ENCODE results near the gene RAI1.

The RAI1 gene

GRCh38 chr17:17822189-17822588 lies 140.9 kb downstream of the RAI1 start:
- peaks cover 7% of the 10 kb centered on the region for H3K36me3 Mint-ChIP-seq (ENCODE audit: low read depth)
- H3K4me3 Mint-ChIP-seq: peak overlapping the region in 2 of 3 experiments; percentile 62 to 71
- TF ChIP-seq CTCF (IDR thresholded peaks at IDR 0.05; ENCODE audit: unreplicated experiment in 3 of 3): no peak
- no peaks in the 10 kb centered on the region for H3K9me3 Mint-ChIP-seq
- peaks cover 26% of the 10 kb centered on the region for H3K4me1 Mint-ChIP-seq
- no peak overlapping the region for H3K27ac Mint-ChIP-seq
- no peaks in the 10 kb centered on the region for H3K27me3 Mint-ChIP-seq (ENCODE audit: low read depth)

GRCh38 chr17:17822616-17823015 lies 141.4 kb downstream of the RAI1 start:
- TF ChIP-seq CTCF (IDR thresholded peaks at IDR 0.05; ENCODE audit: unreplicated experiment in 3 of 3): no peak
- Mint-ChIP-seq H3K9me3 (no peaks in the 10 kb centered on the region), H3K4me3 (peak overlapping the region; percentile 62 to 71 (median 64)), H3K27me3 (ENCODE audit: low read depth) (no peaks in the 10 kb centered on the region), H3K27ac (no peak overlapping the region), H3K4me1 (peaks cover 28% of the 10 kb centered on the region), H3K36me3 (ENCODE audit: low read depth) (peaks cover 7% of the 10 kb centered on the region)

GRCh38 chr17:17823433-17824118 lies 142.3 kb downstream of the RAI1 start:
- peak overlapping the region; percentile 73 to 83 (median 81) for H3K4me3 Mint-ChIP-seq
- peaks cover 5% of the 10 kb centered on the region for H3K36me3 Mint-ChIP-seq (ENCODE audit: low read depth)
- no peaks in the 10 kb centered on the region for H3K9me3 Mint-ChIP-seq
- peaks cover 36% of the 10 kb centered on the region for H3K4me1 Mint-ChIP-seq
- TF ChIP-seq CTCF (IDR thresholded peaks at IDR 0.05; ENCODE audit: unreplicated experiment in 3 of 3): no peak
- H3K27me3 Mint-ChIP-seq (ENCODE audit: low read depth): no peaks in the 10 kb centered on the region
- H3K27ac Mint-ChIP-seq: peak overlapping the region; percentile 78 to 96 (median 86)

- TF ChIP-seq CTCF (IDR thresholded peaks at IDR 0.05; ENCODE audit: unreplicated experiment in 3 of 3): no peak
- peak overlapping the region; percentile 73 to 83 (median 81) for H3K4me3 Mint-ChIP-seq
- no peaks in the 10 kb centered on the region for H3K9me3 Mint-ChIP-seq
- H3K4me1 Mint-ChIP-seq: peaks cover 39% of the 10 kb centered on the region
- no peaks in the 10 kb centered on the region for H3K27me3 Mint-ChIP-seq (ENCODE audit: low read depth)
- H3K27ac Mint-ChIP-seq: peak overlapping the region; percentile 78 to 96 (median 86)
- H3K36me3 Mint-ChIP-seq (ENCODE audit: low read depth): no peaks in the 10 kb centered on the region
Observed at GRCh38 chr17:17824119-17824782, 143.0 kb downstream of the RAI1 start.

GRCh38 chr17:17824783-17825614 lies 143.7 kb downstream of the RAI1 start:
- peak overlapping the region; percentile 78 to 96 (median 86) for H3K27ac Mint-ChIP-seq
- no peaks in the 10 kb centered on the region for H3K9me3 Mint-ChIP-seq
- no peaks in the 10 kb centered on the region for H3K36me3 Mint-ChIP-seq (ENCODE audit: low read depth)
- H3K4me1 Mint-ChIP-seq: peaks cover 42% of the 10 kb centered on the region
- no peak for TF ChIP-seq CTCF (IDR thresholded peaks at IDR 0.05; ENCODE audit: unreplicated experiment in 3 of 3)
- peak overlapping the region; percentile 73 to 83 (median 81) for H3K4me3 Mint-ChIP-seq
- H3K27me3 Mint-ChIP-seq (ENCODE audit: low read depth): no peaks in the 10 kb centered on the region

Measured in nephron (organoid).